Stimulated activated CD8-positive, alpha-beta memory T cell treated with anti-CD3 and anti-CD28 coated beads, Interleukin-7, amount 100 ng/mL, for 24 hours (primary cell): ENCODE data around the gene TMEM132E.

Experiments
- DNase-seq: peaks from one replicate; pipeline ENCODE4 v3.0.0-alpha.2; 2020; ENCODE audit warnings: low read depth

TMEM132E gene

GRCh38 chr17:34606763-34607162, 27.4 kb downstream of the TMEM132E start:
- DNase-seq, result no peak

GRCh38 chr17:34607917-34608316, 28.5 kb downstream of the TMEM132E start:
- DNase-seq, result no peak

DNA sequence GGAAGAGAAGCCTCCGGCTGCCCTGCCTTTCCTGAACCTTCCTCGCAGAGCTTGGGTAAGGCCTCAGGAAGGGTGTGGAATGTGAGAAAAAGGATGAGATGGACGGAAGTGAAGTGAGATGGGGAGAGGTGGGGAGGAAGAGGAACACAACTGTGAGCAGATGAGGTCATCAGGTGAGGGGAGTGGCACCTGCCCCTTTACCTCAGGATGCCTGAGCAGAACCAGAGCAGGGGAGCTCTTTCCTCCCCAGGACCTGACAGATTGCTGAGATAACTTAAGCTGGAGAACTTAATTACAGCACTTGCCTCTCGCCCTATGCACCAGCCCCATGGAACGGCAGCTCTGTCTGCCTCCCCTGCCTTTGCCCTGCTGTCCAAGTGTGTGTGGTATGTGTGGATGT, 29.8 kb downstream of the TMEM132E start:
- DNase-seq, result no peak

- no peak for DNase-seq
Observed at GRCh38 chr17:34610039-34610438, 30.7 kb downstream of the TMEM132E start.

GRCh38 chr17:34610506-34610905, 31.1 kb downstream of the TMEM132E start:
- DNase-seq, result no peak

DNA sequence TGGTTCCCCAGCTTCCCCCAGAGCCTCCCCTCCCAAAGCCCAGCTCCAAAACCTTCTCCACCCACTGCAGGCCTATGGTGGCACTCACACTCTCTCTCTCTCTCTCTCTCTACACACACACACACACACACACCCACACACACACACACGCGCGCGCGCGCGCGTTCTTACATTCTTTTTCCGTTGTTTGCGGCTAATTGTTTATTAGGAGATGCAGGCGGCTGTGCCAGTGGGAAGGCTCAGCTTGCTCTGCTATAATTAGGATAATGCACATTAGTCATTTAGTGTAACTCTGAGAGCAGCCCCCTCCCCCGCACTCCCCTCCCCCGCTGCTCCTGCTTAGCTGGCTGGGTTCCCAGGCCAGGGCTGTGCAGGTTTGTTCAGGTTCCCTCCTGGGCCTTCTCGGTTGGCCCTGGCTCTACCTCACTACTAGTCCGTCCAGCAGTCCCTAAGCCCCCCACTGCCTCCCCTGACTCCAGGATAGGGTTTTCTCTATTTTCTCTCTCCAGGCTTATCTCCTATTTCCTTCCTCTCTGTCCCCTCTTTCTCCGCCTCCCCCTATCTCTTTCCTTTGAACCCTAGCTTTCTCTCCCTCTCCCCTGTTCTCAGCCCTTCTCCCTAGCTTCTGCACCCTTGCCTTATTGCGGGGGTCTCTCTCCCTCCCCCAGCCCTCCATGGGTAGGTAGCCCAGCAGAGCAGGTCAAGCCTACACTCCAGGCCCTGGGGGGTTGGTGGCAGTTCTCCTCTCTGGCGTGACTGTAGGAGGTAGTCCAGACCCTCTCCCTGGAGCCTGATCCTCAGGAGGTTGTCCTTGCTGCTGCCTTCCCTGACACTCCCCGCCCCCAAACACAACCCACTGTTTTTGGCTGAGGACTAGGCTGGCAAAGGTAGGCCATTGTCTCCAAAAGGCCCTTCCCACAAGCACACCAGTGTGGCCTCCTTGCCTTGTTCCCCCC, 34.0 kb downstream of the TMEM132E start:
- DNase-seq, result no peak

DNA sequence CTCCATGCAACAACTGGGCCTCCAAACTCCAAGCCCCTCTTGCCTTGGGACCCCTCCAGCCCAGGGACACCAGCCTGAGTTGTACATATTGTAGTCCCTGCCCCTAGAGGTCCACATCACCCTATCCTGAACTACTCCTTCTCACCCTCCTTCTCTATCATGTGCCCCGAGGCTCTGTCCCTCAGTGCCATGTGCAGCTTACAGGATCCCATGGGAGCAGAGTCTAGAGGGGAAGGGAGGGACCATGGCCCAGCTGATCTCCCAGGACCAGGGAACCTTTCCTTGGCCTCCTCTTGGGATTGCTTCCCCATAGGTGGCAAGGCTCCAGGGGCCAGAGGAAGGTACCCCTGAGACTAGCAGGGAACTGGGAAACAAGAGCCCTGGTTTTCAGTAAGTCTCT, 35.3 kb downstream of the TMEM132E start:
- DNase-seq, result no peak

GRCh38 chr17:34615326-34615725, 35.9 kb downstream of the TMEM132E start:
- DNase-seq, result no peak

DNA sequence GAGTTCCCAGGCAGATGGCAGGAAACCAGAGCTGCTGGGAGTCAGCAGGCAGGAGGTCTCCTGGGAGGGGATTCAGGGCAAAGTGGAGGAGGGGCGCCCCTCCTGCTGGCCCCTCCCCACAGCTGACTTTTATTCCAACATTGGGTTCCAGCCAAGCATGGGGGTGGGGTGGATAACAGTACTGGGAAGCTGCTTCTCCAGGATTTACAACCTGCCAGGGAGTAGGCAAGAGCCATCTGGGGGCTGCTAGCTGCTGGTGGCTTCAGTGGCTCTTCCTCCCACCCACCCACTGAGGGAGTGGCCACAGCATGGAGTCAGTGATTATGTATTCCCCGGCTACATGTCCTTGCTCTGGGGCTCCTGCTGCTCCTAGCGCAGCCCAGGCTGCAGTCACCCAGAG, 36.8 kb downstream of the TMEM132E start:
- no peak for DNase-seq

DNA sequence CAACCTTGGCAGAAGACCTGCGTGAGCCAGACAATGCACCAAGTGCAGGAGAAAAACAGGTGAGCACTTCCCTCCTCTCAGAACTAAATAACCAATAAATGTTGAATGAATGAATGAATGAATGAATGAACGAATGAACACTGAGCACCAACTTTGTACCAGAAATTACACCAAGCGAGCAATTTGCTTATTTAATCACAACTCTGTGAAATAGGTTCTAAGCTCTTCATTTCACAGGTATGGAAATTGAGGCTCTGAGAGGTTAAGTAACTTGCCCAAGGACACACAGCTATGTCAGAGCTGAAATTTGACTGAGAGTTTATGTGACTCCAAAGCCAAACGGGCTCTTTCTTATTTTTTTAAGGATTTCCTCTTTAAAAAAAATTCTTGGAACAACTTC, 38.0 kb downstream of the TMEM132E start:
- no peak for DNase-seq

DNA sequence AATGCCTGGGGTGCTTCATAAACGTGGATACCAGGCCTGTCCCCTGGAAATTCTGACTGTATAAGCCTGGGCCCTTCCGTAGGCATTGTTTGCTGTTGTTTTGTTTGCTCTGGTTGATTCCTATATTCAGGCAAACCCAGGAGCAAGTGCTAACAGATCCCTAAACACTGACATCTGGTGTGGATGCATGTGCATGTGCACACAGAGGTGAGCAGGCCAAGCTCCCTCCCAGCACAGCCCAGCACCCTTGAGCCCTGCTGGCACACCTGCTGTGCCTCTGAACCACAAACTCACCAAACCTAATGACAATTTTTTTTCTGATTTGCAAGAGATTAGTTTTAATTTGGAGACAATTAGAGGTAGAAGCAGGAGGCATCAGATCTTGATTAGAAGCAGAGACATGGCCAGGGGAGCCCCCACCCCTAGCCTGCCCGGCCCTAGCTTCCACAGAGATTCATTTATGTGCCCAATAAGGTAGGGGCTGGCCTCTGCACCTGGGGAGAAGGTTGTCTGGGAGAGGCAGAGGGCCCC, 40.4 kb downstream of the TMEM132E start:
- DNase-seq, result no peak

DNA sequence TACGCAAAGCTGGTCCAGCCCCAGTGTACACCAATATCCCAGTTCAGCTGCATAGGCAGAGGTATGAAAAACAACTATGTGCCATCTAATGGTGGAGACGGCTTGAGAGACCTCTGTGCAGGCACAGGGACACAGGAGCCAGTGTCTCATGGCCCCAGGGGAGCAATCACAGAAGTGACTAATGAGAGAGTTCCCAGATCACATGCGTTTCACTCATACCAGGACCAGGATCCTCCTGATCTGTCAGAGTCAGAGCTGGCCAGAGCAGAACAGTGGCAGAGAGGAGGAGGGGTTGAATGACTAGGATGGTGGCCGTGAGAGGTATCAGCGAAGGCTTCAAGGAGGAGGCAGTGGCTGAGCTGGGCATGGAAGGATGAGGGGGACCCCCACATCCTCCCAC, 41.1 kb downstream of the TMEM132E start:
- DNase-seq, result no peak

GRCh38 chr17:34622862-34623623, 43.7 kb downstream of the TMEM132E start:
- no peak for DNase-seq

GRCh38 chr17:34623856-34624766, 44.7 kb downstream of the TMEM132E start:
- DNase-seq, result no peak

- no peak for DNase-seq
Observed at GRCh38 chr17:34624767-34625383, 45.5 kb downstream of the TMEM132E start.

- no peak for DNase-seq
Observed at GRCh38 chr17:34626121-34626681, 46.8 kb downstream of the TMEM132E start.

DNA sequence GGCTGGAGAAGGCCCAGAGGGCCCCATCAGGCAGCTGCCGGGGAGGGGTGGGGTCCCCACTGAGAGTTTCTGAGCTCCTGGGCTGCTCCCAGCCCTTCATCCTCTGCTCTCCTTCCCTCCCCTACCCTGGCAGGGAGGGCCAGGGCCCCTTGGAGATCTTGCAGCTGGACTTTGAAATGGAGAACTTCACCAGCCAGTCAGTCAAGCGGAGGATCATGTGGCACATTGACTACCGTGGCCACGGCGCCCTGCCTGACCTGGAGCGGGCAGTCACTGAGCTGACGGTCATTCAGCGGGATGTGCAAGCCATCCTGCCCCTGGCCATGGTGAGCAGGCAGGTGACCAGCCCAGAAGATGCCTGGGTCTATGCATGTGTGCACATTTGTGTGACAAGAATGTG, 49.5 kb downstream of the TMEM132E start:
- no peak for DNase-seq

GRCh38 chr17:34633351-34633750, 54.0 kb downstream of the TMEM132E start:
- no peak for DNase-seq

- no peak for DNase-seq
Observed at GRCh38 chr17:34633760-34634159, 54.4 kb downstream of the TMEM132E start.

- no peak for DNase-seq
Observed at GRCh38 chr17:34634551-34635160, 55.3 kb downstream of the TMEM132E start.

DNA sequence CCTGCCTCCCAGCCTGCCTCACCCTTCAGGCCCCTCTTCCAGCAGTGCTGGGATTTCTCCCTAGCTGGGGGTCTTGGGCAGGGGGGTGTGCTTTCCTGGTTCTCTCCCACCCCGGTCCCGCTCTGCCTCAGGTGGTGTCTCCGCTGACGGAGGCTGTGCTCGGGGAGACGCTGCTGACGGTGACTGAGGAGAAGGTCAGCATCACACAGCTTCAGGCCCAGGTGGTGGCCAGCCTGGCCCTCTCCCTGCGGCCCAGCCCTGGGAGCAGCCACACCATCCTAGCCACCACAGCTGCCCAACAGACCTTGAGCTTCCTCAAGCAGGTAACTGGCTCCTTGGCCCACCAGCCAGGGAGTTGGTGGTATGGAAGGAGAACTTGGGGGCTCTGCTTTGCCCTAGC, 56.5 kb downstream of the TMEM132E start:
- no peak for DNase-seq
